Liver (tissue), 9 donors: ENCODE measurements around the gene ACBD7. TPM values are rescaled to one million over a fixed set of nuclear protein-coding genes. Genes with fewer than 3 reads are reported as not detected.
A peak's percentile ranks its signal among the peaks of the same experiment; 100 is the strongest.

Source experiments
- DNase-seq: peaks from one replicate; pipeline ENCODE4 v3.0.0-alpha.2; 2017; ENCODE audit warnings: low spot score
- H3K27ac ChIP-seq, 2 donors: one replicate each; pipeline ENCODE4 v1.7.0; 2013; ENCODE audit warnings: inconsistent platforms in 2 of 2, low read length in 2 of 2, control low read depth in 1 of 2, low read depth in 1 of 2, mild to moderate bottlenecking in 1 of 2
- H3K27me3 ChIP-seq, 4 donors: one replicate each; pipeline versions ENCODE4 v1.6.1 to v1.7.0; 2013; ENCODE audit warnings: low read length in 3 of 4, inconsistent platforms in 1 of 4, mild to moderate bottlenecking in 1 of 4, moderate library complexity in 1 of 4; ENCODE audit not compliant: control insufficient read depth in 4 of 4, insufficient read depth in 4 of 4
- H3K36me3 ChIP-seq, 4 donors: one replicate each; pipeline versions ENCODE4 v1.6.1 to v1.7.0; 2013; ENCODE audit warnings: low read length in 3 of 4, mild to moderate bottlenecking in 3 of 4, low read depth in 1 of 4, moderate library complexity in 1 of 4; ENCODE audit not compliant: control insufficient read depth in 4 of 4, insufficient read depth in 3 of 4
- H3K4me1 ChIP-seq, 4 donors: one replicate each; pipeline versions ENCODE4 v1.6.1 to v1.7.0; 2013; ENCODE audit warnings: low read length in 3 of 4, mild to moderate bottlenecking in 3 of 4, moderate library complexity in 1 of 4; ENCODE audit not compliant: control insufficient read depth in 4 of 4, insufficient read depth in 4 of 4
- H3K4me3 ChIP-seq, 3 donors: one replicate each; pipeline versions ENCODE4 v1.6.1 to v1.7.0; 2013; ENCODE audit warnings: low read length in 3 of 3, control low read depth in 1 of 3, low read depth in 1 of 3, mild to moderate bottlenecking in 1 of 3
- H3K9ac ChIP-seq, 2 donors: one replicate each; pipeline ENCODE4 v1.7.0; 2013; ENCODE audit warnings: low read length in 2 of 2, mild to moderate bottlenecking in 2 of 2, moderate library complexity in 2 of 2, control low read depth in 1 of 2, low read depth in 1 of 2
- H3K9me3 ChIP-seq, 4 donors: one replicate each; pipeline versions ENCODE4 v1.6.1 to v1.7.0; 2013; ENCODE audit warnings: low read length in 3 of 4; ENCODE audit not compliant: control insufficient read depth in 4 of 4
- ATF3 ChIP-seq: IDR thresholded peaks from 2 replicates; pipeline ENCODE4 v1.6.1; 2016; ENCODE audit warnings: antibody characterized with exemption
- EGR1 ChIP-seq, 2 donors: IDR thresholded peaks; 2 replicates each; pipeline ENCODE4 v1.6.1; 2016 to 2018; ENCODE audit warnings: antibody characterized with exemption in 2 of 2, low read depth in 2 of 2
- FOXA1 ChIP-seq: IDR thresholded peaks from 2 replicates; pipeline ENCODE4 v1.6.1; 2016; ENCODE audit warnings: antibody characterized with exemption
- FOXA2 ChIP-seq: IDR thresholded peaks from 2 replicates; pipeline ENCODE4 v1.6.1; 2016; ENCODE audit warnings: antibody characterized with exemption
- GABPA ChIP-seq, 2 donors: IDR thresholded peaks in 1 of 2; conservative IDR thresholded peaks in 1 of 2; 2 replicates each; pipeline ENCODE4 v1.6.1; 2016; ENCODE audit warnings: antibody characterized with exemption in 2 of 2, mild to moderate bottlenecking in 1 of 2, moderate library complexity in 1 of 2
- HNF4A ChIP-seq, 2 donors: conservative IDR thresholded peaks; 2 replicates each; pipeline ENCODE4 v1.6.1; 2016; ENCODE audit warnings: antibody characterized with exemption in 2 of 2, mild to moderate bottlenecking in 2 of 2
- JUND ChIP-seq, 2 donors: IDR thresholded peaks; 2 replicates each; pipeline ENCODE4 v1.6.1; 2016; ENCODE audit warnings: antibody characterized with exemption in 2 of 2
- NR2F2 ChIP-seq: IDR thresholded peaks from 2 replicates; pipeline ENCODE4 v1.6.1; 2016; ENCODE audit warnings: antibody characterized with exemption
- RAD21 ChIP-seq, 2 donors: IDR thresholded peaks; 2 replicates each; pipeline ENCODE4 v1.6.1; 2016; ENCODE audit warnings: antibody characterized with exemption in 2 of 2, mild to moderate bottlenecking in 2 of 2
- RXRA ChIP-seq, 2 donors: IDR thresholded peaks; 2 replicates each; pipeline ENCODE4 v1.6.1; 2017 to 2018; ENCODE audit warnings: antibody characterized with exemption in 2 of 2, mild to moderate bottlenecking in 1 of 2
- SP1 ChIP-seq: IDR thresholded peaks from 2 replicates; pipeline ENCODE4 v1.6.1; 2018; ENCODE audit warnings: antibody characterized with exemption, mild to moderate bottlenecking
- TAF1 ChIP-seq: conservative IDR thresholded peaks from 2 replicates; pipeline ENCODE4 v1.6.1; 2016; ENCODE audit warnings: antibody characterized with exemption, mild to moderate bottlenecking
- YY1 ChIP-seq: IDR thresholded peaks from 2 replicates; pipeline ENCODE4 v1.6.1; 2016; ENCODE audit warnings: antibody characterized with exemption, mild to moderate bottlenecking
- WGBS: extraction: QIAGEN DNeasy Blood & Tissue Kit; methylation state at CpG from one replicate; pipeline ENCODE4 v1.1.7; 2013; 5-methylcytosine and 5-hydroxymethylcytosine counted together
- polyA plus RNA-seq, 2 donors: library from polyadenylated mRNA; stranded (reverse) in 1 of 2; unstranded in 1 of 2; fragments of 200-250 nt in 1 of 2; fragments of >200 nt in 1 of 2; fragmentation: Nextera tagmentation in 1 of 2; extraction: Ambion mirVana in 1 of 2; gene quantifications; one replicate each; pipeline versions ENCODE4 v1.2.1 to v1.2.3, GENCODE V29; 2013 to 2015
- total RNA-seq, 2 donors: library from RNA; depleted of rRNA; stranded (reverse); fragments of >200 nt; gene quantifications; one replicate each; pipeline ENCODE4 v1.2.3, GENCODE V29; 2014
- TF ChIP-seq, protein P1 (sequence below): IDR thresholded peaks from 2 replicates; pipeline ENCODE4 v1.6.1; 2016; ENCODE audit warnings: antibody characterized with exemption
- TF ChIP-seq, protein P2 (sequence below): IDR thresholded peaks from 2 replicates; pipeline ENCODE4 v1.6.1; 2016; ENCODE audit warnings: antibody characterized with exemption, mild to moderate bottlenecking
- donor health status: healthy.
- donor health status: healthy.
- donor health status: healthy.
- donor health status: healthy.
- donor health status: healthy.

The ACBD7 gene
- total and polyA plus RNA-seq, 4 donors: 0.13 to 0.37 TPM; not detected in 2

GRCh38 chr10:15099886-15100285 is 11.3 kb upstream of the ACBD7 start (continued):
- TF ChIP-seq, protein P1, sequence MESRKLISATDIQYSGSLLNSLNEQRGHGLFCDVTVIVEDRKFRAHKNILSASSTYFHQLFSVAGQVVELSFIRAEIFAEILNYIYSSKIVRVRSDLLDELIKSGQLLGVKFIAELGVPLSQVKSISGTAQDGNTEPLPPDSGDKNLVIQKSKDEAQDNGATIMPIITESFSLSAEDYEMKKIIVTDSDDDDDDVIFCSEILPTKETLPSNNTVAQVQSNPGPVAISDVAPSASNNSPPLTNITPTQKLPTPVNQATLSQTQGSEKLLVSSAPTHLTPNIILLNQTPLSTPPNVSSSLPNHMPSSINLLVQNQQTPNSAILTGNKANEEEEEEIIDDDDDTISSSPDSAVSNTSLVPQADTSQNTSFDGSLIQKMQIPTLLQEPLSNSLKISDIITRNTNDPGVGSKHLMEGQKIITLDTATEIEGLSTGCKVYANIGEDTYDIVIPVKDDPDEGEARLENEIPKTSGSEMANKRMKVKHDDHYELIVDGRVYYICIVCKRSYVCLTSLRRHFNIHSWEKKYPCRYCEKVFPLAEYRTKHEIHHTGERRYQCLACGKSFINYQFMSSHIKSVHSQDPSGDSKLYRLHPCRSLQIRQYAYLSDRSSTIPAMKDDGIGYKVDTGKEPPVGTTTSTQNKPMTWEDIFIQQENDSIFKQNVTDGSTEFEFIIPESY: no peak
- no peak for TF ChIP-seq ATF3
- TF ChIP-seq FOXA2: no peak
- no peak for TF ChIP-seq HNF4A (conservative IDR thresholded peaks at IDR 0.05)
- no peak for TF ChIP-seq EGR1 (IDR thresholded peaks at IDR 0.05; ENCODE audit: low read depth in 2 of 2)

- TF ChIP-seq RXRA (IDR thresholded peaks at IDR 0.05) (no peak), TAF1 (no peak), NR2F2 (no peak), HNF4A (conservative IDR thresholded peaks at IDR 0.05) (peak in 1 of 2 donors; percentile 28), ATF3 (no peak), FOXA1 (no peak), FOXA2 (no peak), RAD21 (IDR thresholded peaks at IDR 0.05) (peak in 1 of 2 donors; percentile 3), JUND (IDR thresholded peaks at IDR 0.05) (no peak), EGR1 (IDR thresholded peaks at IDR 0.05; ENCODE audit: low read depth in 2 of 2) (peak; percentile 89 to 91), GABPA (IDR thresholded peaks at IDR 0.05 in 1 of 2, conservative IDR thresholded peaks at IDR 0.05 in 1 of 2) (peak in 1 of 2 donors; percentile 79), YY1 (no peak), SP1 (no peak)
- TF ChIP-seq, protein P1: peak; percentile 99
- TF ChIP-seq, protein P2, sequence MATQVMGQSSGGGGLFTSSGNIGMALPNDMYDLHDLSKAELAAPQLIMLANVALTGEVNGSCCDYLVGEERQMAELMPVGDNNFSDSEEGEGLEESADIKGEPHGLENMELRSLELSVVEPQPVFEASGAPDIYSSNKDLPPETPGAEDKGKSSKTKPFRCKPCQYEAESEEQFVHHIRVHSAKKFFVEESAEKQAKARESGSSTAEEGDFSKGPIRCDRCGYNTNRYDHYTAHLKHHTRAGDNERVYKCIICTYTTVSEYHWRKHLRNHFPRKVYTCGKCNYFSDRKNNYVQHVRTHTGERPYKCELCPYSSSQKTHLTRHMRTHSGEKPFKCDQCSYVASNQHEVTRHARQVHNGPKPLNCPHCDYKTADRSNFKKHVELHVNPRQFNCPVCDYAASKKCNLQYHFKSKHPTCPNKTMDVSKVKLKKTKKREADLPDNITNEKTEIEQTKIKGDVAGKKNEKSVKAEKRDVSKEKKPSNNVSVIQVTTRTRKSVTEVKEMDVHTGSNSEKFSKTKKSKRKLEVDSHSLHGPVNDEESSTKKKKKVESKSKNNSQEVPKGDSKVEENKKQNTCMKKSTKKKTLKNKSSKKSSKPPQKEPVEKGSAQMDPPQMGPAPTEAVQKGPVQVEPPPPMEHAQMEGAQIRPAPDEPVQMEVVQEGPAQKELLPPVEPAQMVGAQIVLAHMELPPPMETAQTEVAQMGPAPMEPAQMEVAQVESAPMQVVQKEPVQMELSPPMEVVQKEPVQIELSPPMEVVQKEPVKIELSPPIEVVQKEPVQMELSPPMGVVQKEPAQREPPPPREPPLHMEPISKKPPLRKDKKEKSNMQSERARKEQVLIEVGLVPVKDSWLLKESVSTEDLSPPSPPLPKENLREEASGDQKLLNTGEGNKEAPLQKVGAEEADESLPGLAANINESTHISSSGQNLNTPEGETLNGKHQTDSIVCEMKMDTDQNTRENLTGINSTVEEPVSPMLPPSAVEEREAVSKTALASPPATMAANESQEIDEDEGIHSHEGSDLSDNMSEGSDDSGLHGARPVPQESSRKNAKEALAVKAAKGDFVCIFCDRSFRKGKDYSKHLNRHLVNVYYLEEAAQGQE: peak; percentile 9
- Histone ChIP-seq H3K4me1 (peaks cover 7 to 23% (median 14%) of the 10 kb centered on the region in 4 donors), H3K9ac (peak within 1 kb of the TSS; percentile 95 to 96), H3K27me3 (no peaks in the 10 kb centered on the region), H3K36me3 (peaks cover 0 to 2% (median 0%) of the 10 kb centered on the region in 4 donors), H3K4me3 (peak within 1 kb of the TSS; percentile 82 to 99 (median 93)), H3K27ac (peak within 1 kb of the TSS; percentile 90 to 98), H3K9me3 (no peaks in the 10 kb centered on the region)
- WGBS: under 1% methylated on average over 84 of the region's 84 CpGs
- peak; percentile 98 for DNase-seq
Observed at GRCh38 chr10:15097011-15097812, 8.6 kb upstream of the ACBD7 start, which contains the start of gene RPP38. TSS of gene RPP38 (plus strand) at chr10:15097355. CDS start at chr10:15103315, 5,960 bp downstream.
